OCI-LY7 (cell line): ENCODE results near the gene BRD1. TPM values are rescaled to one million over a fixed set of nuclear protein-coding genes. Genes with fewer than 3 reads are reported as not detected.

ENCODE experiments used
- BruUV-seq: library from RNA; stranded (reverse); fragments of 400-500 nt; replicated peaks from 2 replicates; lab custom pipeline; 2021; lab: Mats Ljungman, UMichigan
- CTCF ChIA-PET: fragments of 300-600 bp; sonication (Branson Sonifier 250); formaldehyde crosslinking; loops from one replicate; lab custom pipeline; 2022; ENCODE audit warnings: antibody characterized with exemption; ENCODE audit not compliant: unreplicated experiment; lab: Charles Lee
- POLR2A ChIA-PET: fragments of 300-600 bp; sonication (Branson Sonifier 250); formaldehyde crosslinking; loops from one replicate; lab custom pipeline; 2022; ENCODE audit warnings: antibody characterized with exemption; lab: Charles Lee
- DNase-seq: peaks from one replicate; pipeline ENCODE4 v3.0.0-alpha.2; 2015; ENCODE audit warnings: low spot score
- H2AFZ ChIP-seq: fragments of 200-600 bp; sonication (generic), shearing (Covaris generic); 2 replicates; pipeline ENCODE4 v1.6.1; 2014; ENCODE audit warnings: mild to moderate bottlenecking, antibody characterized with exemption, low read length, moderate library complexity
- H3K27ac ChIP-seq: fragments of 200-600 bp; sonication (generic); 2 replicates; pipeline ENCODE4 v1.5.1; 2014; ENCODE audit warnings: mixed run types, low read depth, mild to moderate bottlenecking, moderate library complexity, low read length, inconsistent platforms; ENCODE audit not compliant: poor library complexity, severe bottlenecking
- H3K36me3 ChIP-seq: fragments of 200-600 bp; sonication (generic); 2 replicates; pipeline ENCODE4 v1.6.1; 2014; ENCODE audit warnings: mild to moderate bottlenecking, antibody characterized with exemption, low read length, moderate library complexity, mixed read lengths; ENCODE audit not compliant: insufficient read depth
- H3K4me1 ChIP-seq: fragments of 200-600 bp; sonication (generic); 2 replicates; pipeline ENCODE4 v1.5.1; 2014; ENCODE audit warnings: mild to moderate bottlenecking, low read length; ENCODE audit not compliant: insufficient read depth, poor library complexity, severe bottlenecking
- H3K4me2 ChIP-seq: fragments of 200-600 bp; sonication (generic); 2 replicates; pipeline ENCODE4 v1.6.1; 2014; ENCODE audit warnings: mild to moderate bottlenecking, low read length
- H3K4me3 ChIP-seq: fragments of 200-600 bp; sonication (generic); 2 replicates; pipeline ENCODE4 v1.5.1; 2014; ENCODE audit warnings: mild to moderate bottlenecking, low read depth, low read length; ENCODE audit not compliant: poor library complexity, severe bottlenecking
- H3K79me2 ChIP-seq: fragments of 200-600 bp; sonication (generic); 2 replicates; pipeline ENCODE4 v1.6.1; 2016; ENCODE audit warnings: low read depth, mild to moderate bottlenecking, low read length, moderate library complexity, mixed read lengths; ENCODE audit not compliant: insufficient read depth
- H3K9me2 ChIP-seq: fragments of 200-600 bp; sonication (generic); 2 replicates; pipeline ENCODE4 v1.6.1; 2016; ENCODE audit warnings: mild to moderate bottlenecking, low read length, mixed read lengths; ENCODE audit not compliant: insufficient read depth
- H3K9me3 ChIP-seq: fragments of 200-600 bp; sonication (generic); 2 replicates; pipeline ENCODE4 v1.6.1; 2014; ENCODE audit warnings: mild to moderate bottlenecking, mixed run types, low read length, mixed read lengths
- H4K20me1 ChIP-seq: fragments of 200-600 bp; sonication (generic); 2 replicates; pipeline ENCODE4 v1.6.1; 2014; ENCODE audit warnings: mild to moderate bottlenecking, antibody characterized with exemption, low read length, moderate library complexity, mixed read lengths; ENCODE audit not compliant: insufficient read depth
- EZH2phosphoT487 ChIP-seq: fragments of 200-600 bp; sonication (generic); IDR thresholded peaks from 2 replicates; pipeline ENCODE4 v1.6.1; 2018; ENCODE audit warnings: low read depth, borderline replicate concordance, mild to moderate bottlenecking, mixed run types, antibody characterized with exemption, low read length, moderate library complexity, mixed read lengths
- intact Hi-C: fragments of 100-400 bp; cut with micrococcal nuclease; formaldehyde crosslinking; loops from one replicate; pipeline ENCODE4 v1.10.0; 2022; ENCODE audit not compliant: unreplicated experiment
- total RNA-seq, 2 experiments: library from RNA; depleted of rRNA in 1 of 2; stranded (reverse); fragments of >200 nt in 1 of 2; shearing (Covaris generic) in 1 of 2; gene quantifications; 2 replicates each; pipeline ENCODE4 v1.2.3, GENCODE V29; 2014 to 2022
- TF ChIP-seq, protein P1 (sequence below): fragments of 200-600 bp; sonication (generic); conservative IDR thresholded peaks from 2 replicates; pipeline ENCODE4 v1.5.1; 2014; ENCODE audit warnings: mild to moderate bottlenecking, antibody characterized with exemption, low read length, moderate library complexity, mixed read lengths

Gene BRD1
- total RNA-seq, 2 experiments from 2014 or later, result 38.1 to 46.6 TPM

- no peaks in the 10 kb centered on the region for H4K20me1 ChIP-seq
- H3K4me3 ChIP-seq, result no peak overlapping the region
- no peaks in the 10 kb centered on the region for H3K36me3 ChIP-seq
- no peak overlapping the region for H3K4me2 ChIP-seq
- H2AFZ ChIP-seq, result peak overlapping the region; percentile 65; the same call in 1 of the 2 replicates
- TF ChIP-seq, protein P1, sequence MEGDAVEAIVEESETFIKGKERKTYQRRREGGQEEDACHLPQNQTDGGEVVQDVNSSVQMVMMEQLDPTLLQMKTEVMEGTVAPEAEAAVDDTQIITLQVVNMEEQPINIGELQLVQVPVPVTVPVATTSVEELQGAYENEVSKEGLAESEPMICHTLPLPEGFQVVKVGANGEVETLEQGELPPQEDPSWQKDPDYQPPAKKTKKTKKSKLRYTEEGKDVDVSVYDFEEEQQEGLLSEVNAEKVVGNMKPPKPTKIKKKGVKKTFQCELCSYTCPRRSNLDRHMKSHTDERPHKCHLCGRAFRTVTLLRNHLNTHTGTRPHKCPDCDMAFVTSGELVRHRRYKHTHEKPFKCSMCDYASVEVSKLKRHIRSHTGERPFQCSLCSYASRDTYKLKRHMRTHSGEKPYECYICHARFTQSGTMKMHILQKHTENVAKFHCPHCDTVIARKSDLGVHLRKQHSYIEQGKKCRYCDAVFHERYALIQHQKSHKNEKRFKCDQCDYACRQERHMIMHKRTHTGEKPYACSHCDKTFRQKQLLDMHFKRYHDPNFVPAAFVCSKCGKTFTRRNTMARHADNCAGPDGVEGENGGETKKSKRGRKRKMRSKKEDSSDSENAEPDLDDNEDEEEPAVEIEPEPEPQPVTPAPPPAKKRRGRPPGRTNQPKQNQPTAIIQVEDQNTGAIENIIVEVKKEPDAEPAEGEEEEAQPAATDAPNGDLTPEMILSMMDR, result no peak
- no peak for TF ChIP-seq EZH2phosphoT487
- H3K9me2 ChIP-seq, result no peaks in the 10 kb centered on the region
- CTCF ChIA-PET, result no interaction called here
- H3K4me1 ChIP-seq, result peaks cover 23% of the 10 kb centered on the region
- no peak overlapping the region for H3K27ac ChIP-seq
- BruUV-seq, result no TSS peak
- intact Hi-C loops, result no loop called here
- DNase-seq, result no peak
- H3K79me2 ChIP-seq, result no peaks in the 10 kb centered on the region
- no peaks in the 10 kb centered on the region for H3K9me3 ChIP-seq
- POLR2A ChIA-PET, result no interaction called here
Measured at GRCh38 chr22:49760280-49760629, 67.4 kb downstream of the BRD1 start.

GRCh38 chr22:49756676-49757075, 71.0 kb downstream of the BRD1 start:
- H3K4me1 ChIP-seq, result peaks cover 17% of the 10 kb centered on the region
- no TSS peak for BruUV-seq
- DNase-seq, result no peak
- H3K4me2 ChIP-seq, result no peak overlapping the region
- no peak overlapping the region for H2AFZ ChIP-seq
- POLR2A ChIA-PET, result interaction anchor here (0.5 kb wide), 1 partner anchor 183 kb away, joined by 4 read pairs; no protein-coding TSS in a partner anchor
- no peaks in the 10 kb centered on the region for H4K20me1 ChIP-seq
- no peak overlapping the region for H3K4me3 ChIP-seq
- H3K9me2 ChIP-seq, result no peaks in the 10 kb centered on the region
- CTCF ChIA-PET, result no interaction called here
- H3K79me2 ChIP-seq, result no peaks in the 10 kb centered on the region
- H3K36me3 ChIP-seq, result no peaks in the 10 kb centered on the region
- TF ChIP-seq, protein P1, result no peak
- no peak for TF ChIP-seq EZH2phosphoT487
- no peaks in the 10 kb centered on the region for H3K9me3 ChIP-seq
- intact Hi-C loops, result no loop called here
- H3K27ac ChIP-seq, result no peak overlapping the region

DNA sequence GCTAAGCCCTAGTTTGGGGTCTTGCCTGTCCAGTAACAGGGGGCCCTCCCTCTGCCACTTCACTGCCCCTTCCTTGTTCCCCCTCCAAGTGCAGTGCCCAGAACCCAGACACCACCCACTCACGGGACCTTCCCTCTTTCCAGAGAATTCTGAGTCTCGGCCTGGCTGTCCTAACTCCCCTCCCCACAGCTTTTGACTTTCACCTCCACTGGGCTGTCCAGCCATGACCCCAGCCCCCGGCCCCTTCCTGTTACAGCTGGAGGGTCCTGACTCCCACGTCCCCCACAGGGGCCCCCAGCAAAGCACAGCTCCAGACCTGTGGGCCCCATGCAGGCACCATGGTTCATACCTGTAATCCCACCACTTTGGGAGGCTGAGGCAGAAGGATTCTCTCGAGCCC, 71.5 kb downstream of the BRD1 start:
- no peaks in the 10 kb centered on the region for H3K9me2 ChIP-seq
- no TSS peak for BruUV-seq
- TF ChIP-seq, protein P1, result no peak
- TF ChIP-seq EZH2phosphoT487, result no peak
- intact Hi-C loops, result no loop called here
- DNase-seq, result no peak
- H3K27ac ChIP-seq, result no peak overlapping the region
- no peaks in the 10 kb centered on the region for H4K20me1 ChIP-seq
- no peak overlapping the region for H3K4me2 ChIP-seq
- ChIA-PET POLR2A (no interaction called here), CTCF (no interaction called here)
- no peaks in the 10 kb centered on the region for H3K36me3 ChIP-seq
- no peaks in the 10 kb centered on the region for H3K79me2 ChIP-seq
- no peak overlapping the region for H2AFZ ChIP-seq
- H3K4me3 ChIP-seq, result no peak overlapping the region
- H3K4me1 ChIP-seq, result peaks cover 12% of the 10 kb centered on the region
- no peaks in the 10 kb centered on the region for H3K9me3 ChIP-seq
